ENCODE results near the gene TOMT.

TOMT gene

GRCh38 chr11:72105888-72106287 lies at the start of gene TOMT:
TSS of gene TOMT (plus strand) at chr11:72105924. CDS start at chr11:72105952, 28 bp downstream.
- TF ChIP-seq CTCF (IDR thresholded peaks at IDR 0.05; ENCODE audit: low read depth, low read length, missing control alignments) = no peak
- in situ Hi-C loops (cut with HindIII; ENCODE audit: low sequenced_read_pairs) = loop anchor here (25.0 kb wide), 1 partner anchor 94 kb away; no protein-coding TSS in a partner anchor
- no peak within 1 kb of the TSS for H3K4me3 ChIP-seq (ENCODE audit: low read depth, low read length)
- no peak for DNase-seq (ENCODE audit: low read depth)

- TF ChIP-seq CTCF (IDR thresholded peaks at IDR 0.05; ENCODE audit: low read depth, low read length, missing control alignments) = no peak
- DNase-seq (ENCODE audit: low read depth) = no peak
- H3K4me3 ChIP-seq (ENCODE audit: low read depth, low read length) = no peak overlapping the region
- in situ Hi-C loops (cut with HindIII; ENCODE audit: low sequenced_read_pairs) = no loop called here
Observed at GRCh38 chr11:72058416-72059034, 47.2 kb upstream of the TOMT start.

GRCh38 chr11:72061739-72062396 lies 43.9 kb upstream of the TOMT start:
- no peak for DNase-seq (ENCODE audit: low read depth)
- H3K4me3 ChIP-seq (ENCODE audit: low read depth, low read length) = no peak overlapping the region
- no peak for TF ChIP-seq CTCF (IDR thresholded peaks at IDR 0.05; ENCODE audit: low read depth, low read length, missing control alignments)
- in situ Hi-C loops (cut with HindIII; ENCODE audit: low sequenced_read_pairs) = no loop called here

- no peak for DNase-seq (ENCODE audit: low read depth)
- in situ Hi-C loops (cut with HindIII; ENCODE audit: low sequenced_read_pairs) = no loop called here
- no peak for TF ChIP-seq CTCF (IDR thresholded peaks at IDR 0.05; ENCODE audit: low read depth, low read length, missing control alignments)
- H3K4me3 ChIP-seq (ENCODE audit: low read depth, low read length) = no peak overlapping the region
Observed at GRCh38 chr11:72066855-72067254, 38.9 kb upstream of the TOMT start.

- no peak overlapping the region for H3K4me3 ChIP-seq (ENCODE audit: low read depth, low read length)
- TF ChIP-seq CTCF (IDR thresholded peaks at IDR 0.05; ENCODE audit: low read depth, low read length, missing control alignments) = no peak
- in situ Hi-C loops (cut with HindIII; ENCODE audit: low sequenced_read_pairs) = no loop called here
- no peak for DNase-seq (ENCODE audit: low read depth)
Observed at GRCh38 chr11:72067266-72067665, 38.5 kb upstream of the TOMT start.

GRCh38 chr11:72067676-72068075 lies 38.0 kb upstream of the TOMT start:
- no peak for TF ChIP-seq CTCF (IDR thresholded peaks at IDR 0.05; ENCODE audit: low read depth, low read length, missing control alignments)
- in situ Hi-C loops (cut with HindIII; ENCODE audit: low sequenced_read_pairs) = no loop called here
- DNase-seq (ENCODE audit: low read depth) = no peak
- no peak overlapping the region for H3K4me3 ChIP-seq (ENCODE audit: low read depth, low read length)
